Stimulated activated CD8-positive, alpha-beta memory T cell treated with anti-CD3 and anti-CD28 coated beads, Interleukin-2, amount 100 ng/mL, for 1 hour (primary cell): ENCODE results near the gene PSMD14.

ENCODE experiments used
- DNase-seq, 2 donors: peaks; one replicate each; pipeline ENCODE4 v3.0.0-alpha.2; 2020; ENCODE audit warnings: low read depth in 2 of 2

The PSMD14 gene

DNA sequence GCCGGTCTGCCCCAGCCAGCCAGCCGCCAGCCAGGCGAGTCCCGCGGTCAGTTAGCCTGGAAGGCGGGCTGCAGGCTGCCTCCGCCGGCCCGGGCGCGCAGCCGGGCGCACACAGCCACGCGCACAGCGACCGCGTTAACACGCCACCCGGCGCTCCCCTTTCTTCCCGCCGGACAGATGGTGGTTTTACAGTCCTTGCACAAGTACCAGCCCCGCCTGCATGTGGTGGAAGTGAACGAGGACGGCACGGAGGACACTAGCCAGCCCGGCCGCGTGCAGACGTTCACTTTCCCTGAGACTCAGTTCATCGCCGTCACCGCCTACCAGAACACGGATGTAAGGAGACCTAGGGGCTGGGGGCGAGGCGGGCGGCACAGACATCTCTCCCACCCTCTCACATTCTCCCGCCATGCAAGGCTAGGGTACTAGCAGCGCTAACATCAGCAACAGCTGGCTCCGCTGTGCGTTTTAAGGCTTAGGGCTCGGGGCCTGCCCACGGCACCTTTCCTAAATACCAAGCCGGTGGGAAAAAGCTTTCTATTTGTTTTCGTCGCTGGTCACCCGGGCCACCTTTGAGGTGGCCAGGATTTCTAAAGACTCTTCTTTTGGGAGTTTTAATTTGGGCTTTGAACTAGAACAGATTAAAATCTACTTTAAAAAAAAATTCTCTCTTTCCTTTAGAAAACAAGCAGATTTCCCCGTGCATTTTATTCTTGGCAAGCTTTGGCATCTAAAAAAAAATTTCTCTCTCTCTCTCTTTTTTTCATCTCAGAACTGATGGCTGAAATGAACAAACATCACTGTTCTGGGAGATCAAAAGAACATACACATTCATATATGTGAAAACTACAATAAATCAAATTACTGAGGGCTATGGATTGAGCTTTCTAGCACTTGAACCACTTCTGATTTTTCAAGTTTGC is 110.8 kb downstream of the PSMD14 start:
- DNase-seq = no peak

DNA sequence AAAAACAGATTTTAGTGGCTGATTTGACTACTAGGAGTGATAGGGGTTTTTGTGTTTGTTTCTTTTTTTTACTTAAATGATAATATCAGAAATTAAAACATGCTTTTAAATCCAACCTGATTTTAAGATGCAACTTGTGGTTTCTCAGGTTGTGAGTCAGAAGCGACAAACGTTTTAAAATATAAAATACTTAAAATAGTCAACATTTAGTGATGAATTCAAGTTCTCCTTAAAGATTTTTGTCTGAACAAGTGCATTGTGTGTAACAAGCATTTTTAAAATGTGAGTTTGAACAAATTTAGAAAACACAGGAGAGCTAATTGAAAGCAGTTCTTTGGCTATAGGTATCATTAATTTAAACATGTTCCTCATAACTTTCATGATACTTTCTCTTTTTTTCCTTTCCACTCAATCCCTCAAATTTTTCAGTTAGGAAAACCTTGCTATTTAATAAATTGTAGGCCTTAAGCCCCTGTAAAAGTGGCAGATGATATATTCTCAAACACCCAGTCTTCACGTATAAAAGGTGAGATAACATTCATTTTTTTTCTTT is 111.5 kb downstream of the PSMD14 start:
- DNase-seq = no peak

DNA sequence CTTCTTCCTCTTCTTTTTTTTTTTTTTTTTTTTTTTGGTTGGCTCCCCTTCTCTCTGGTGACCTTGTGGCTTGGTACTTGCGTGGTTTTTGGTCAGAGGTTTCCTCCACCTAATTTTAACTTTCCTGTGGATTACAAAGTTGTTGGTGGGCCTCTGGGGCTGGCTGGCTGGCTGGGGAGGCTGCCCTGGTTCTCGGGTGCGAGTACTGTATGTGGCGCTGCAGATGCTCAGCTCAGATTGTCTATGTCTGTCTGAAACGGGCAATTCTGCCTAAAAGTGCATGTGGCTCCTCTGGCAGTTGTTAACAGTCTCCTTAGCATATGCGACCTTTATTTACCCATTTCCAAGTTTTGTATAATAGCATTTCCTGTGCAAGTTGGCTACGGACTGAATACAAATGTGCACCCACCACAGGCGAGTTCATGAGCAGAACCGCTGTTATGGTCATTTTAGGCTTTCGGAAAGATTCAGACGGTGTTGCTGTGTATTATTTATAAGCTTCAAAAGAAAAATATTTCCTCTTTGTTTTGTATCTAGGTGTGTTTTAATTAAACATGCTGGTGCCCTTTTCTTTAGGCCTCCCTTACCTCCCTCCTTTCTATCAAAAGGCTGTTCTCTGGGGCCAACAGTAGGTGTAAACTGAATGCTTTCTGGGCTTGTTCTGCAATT is 112.3 kb downstream of the PSMD14 start:
- DNase-seq = no peak

DNA sequence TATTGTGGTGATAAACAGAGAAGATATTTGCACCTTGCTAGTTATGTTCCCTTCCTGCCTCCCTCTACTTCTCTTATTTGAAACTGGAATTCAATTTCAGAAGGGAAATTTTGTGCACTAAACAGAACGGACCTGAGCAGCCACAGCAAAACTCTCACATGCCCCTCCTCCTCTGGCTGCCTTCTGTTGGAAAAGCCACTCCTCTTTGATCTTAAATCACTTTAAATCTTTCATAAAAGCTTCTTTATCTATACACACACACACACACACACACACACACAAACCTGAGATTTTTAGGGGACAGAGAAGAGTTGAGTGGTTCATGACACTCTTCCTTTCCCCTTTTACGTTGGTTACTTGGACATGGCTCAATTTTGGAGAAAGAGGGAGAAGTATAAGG is 113.5 kb downstream of the PSMD14 start:
- DNase-seq = no peak

DNA sequence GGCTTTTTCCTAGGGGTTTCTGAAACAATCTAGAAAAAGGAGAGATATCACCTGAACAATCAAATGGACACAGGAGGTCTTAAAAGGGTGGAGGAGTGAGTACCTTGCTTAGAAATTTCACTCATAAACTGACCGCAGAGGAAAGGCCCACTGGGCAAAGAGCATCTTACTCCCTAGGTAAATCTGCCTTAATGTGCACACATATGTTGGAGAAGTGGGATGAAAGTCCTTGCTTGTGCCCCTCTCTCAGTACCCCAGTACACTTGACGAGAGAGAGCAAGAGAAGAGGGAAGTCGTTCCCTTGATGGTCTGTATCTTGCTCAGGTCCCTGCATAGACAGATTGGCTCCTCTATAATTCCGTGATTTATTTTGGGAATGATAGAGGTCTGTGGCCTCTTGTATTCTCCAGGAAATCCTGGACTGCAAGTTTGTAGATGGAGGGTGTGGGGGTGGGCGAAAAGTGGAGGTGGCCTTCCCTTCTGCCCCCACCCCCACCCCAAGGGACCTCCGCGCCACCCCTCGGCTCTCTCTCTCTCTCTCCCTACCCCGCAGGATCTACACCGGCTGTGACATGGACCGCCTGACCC is 114.7 kb downstream of the PSMD14 start:
- DNase-seq = no peak

DNA sequence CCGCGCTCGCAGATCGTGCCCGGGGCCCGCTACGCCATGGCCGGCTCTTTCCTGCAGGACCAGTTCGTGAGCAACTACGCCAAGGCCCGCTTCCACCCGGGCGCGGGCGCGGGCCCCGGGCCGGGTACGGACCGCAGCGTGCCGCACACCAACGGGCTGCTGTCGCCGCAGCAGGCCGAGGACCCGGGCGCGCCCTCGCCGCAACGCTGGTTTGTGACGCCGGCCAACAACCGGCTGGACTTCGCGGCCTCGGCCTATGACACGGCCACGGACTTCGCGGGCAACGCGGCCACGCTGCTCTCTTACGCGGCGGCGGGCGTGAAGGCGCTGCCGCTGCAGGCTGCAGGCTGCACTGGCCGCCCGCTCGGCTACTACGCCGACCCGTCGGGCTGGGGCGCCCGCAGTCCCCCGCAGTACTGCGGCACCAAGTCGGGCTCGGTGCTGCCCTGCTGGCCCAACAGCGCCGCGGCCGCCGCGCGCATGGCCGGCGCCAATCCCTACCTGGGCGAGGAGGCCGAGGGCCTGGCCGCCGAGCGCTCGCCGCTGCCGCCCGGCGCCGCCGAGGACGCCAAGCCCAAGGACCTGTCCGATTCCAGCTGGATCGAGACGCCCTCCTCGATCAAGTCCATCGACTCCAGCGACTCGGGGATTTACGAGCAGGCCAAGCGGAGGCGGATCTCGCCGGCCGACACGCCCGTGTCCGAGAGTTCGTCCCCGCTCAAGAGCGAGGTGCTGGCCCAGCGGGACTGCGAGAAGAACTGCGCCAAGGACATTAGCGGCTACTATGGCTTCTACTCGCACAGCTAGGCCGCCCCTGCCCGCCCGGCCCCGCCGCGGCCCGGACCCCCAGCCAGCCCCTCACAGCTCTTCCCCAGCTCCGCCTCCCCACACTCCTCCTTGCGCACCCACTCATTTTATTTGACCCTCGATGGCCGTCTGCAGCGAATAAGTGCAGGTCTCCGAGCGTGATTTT is 115.5 kb downstream of the PSMD14 start:
- DNase-seq = no peak

DNA sequence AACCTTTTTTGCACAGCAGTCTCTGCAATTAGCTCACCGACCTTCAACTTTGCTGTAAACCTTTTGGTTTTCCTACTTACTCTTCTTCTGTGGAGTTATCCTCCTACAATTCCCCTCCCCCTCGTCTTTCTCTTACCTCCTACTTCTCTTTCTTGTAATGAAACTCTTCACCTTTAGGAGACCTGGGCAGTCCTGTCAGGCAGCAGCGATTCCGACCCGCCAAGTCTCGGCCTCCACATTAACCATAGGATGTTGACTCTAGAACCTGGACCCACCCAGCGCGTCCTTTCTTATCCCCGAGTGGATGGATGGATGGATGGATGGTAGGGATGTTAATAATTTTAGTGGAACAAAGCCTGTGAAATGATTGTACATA is 116.2 kb downstream of the PSMD14 start:
- no peak for DNase-seq

DNA sequence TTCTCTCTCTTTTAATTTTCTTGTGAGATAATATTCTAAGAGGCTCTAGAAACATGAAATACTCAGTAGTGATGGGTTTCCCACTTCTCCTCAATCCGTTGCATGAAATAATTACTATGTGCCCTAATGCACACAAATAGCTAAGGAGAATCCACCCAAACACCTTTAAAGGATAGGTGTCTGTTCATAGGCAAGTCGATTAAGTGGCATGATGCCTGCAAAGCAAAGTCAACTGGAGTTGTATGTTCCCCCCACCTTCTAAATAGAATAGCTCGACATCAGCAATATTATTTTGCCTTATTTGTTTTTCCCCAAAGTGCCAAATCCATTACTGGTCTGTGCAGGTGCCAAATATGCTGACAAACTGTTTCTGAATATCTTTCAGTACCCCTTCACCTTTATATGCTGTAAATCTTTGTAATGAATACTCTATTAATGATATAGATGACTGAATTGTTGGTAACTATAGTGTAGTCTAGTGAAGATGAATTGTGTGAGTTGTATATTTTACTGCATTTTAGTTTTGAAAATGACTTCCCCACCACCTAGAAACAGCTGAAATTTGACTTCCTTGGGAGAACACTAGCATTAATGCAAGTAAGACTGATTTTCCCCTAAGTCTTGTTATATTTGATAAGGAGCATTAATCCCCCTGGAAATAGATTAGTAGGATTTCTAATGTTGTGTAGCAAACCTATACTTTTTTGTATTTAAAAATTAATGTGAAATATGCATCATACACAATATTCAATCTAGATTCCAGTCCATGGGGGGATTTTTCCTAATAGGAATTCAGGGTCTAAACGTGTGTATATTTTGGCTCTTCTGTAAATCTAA is 116.9 kb downstream of the PSMD14 start:
- no peak for DNase-seq

DNA sequence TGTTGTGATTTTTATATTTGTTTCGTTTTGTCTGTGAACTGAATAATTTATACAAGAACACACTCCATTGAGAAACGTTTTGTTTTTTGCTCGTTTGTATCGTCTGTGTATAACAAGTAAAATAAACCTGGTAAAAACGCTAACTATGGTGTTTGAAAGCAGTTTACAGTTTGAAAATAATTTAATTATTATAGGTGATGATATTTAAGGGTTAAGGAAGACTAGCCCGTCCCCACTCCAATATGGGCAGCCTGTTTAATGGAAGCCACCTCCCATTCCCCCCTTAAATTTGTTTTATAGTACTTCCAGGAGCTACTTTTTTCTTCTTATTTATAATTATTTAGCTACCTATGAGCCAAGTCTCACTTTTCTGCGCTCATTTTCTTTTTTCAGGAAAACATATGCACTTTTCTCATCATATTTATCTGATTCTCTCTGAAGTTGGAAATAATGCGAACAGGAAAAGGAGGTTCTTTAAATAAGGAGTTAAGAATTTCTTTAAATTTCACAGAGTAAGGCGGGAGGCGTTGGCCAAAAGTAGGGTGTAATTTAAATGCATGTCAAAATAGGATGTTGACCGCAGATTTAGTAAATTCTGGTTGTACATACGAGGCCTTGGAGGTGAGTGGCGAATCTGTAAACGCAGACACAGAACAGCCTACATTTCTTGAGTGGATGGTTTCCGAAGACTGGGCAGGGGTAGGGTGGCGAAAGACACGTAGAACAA is 117.7 kb downstream of the PSMD14 start:
- no peak for DNase-seq

DNA sequence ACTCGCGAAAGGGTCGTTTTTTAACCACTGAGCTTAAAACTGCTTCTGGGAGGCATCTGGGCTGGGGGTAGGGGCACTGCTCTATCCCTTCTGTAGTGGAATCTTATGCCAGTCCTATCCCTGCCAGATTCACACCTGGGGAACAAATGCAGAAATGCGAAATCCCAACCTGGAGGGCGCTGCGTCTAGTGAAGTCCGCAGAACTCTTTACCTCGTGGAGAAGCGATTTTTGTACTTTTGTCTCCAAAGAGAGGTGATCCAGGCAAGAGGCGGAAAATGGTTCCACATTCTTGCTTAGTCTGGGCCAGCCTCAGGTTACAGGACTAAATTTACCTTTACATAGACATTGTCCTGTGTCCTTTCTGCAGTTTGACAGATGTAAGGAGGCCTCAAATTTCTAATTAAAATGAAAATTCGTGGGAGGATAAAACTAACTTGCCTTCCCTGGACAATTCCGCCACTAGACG is 118.3 kb downstream of the PSMD14 start:
- no peak for DNase-seq

DNA sequence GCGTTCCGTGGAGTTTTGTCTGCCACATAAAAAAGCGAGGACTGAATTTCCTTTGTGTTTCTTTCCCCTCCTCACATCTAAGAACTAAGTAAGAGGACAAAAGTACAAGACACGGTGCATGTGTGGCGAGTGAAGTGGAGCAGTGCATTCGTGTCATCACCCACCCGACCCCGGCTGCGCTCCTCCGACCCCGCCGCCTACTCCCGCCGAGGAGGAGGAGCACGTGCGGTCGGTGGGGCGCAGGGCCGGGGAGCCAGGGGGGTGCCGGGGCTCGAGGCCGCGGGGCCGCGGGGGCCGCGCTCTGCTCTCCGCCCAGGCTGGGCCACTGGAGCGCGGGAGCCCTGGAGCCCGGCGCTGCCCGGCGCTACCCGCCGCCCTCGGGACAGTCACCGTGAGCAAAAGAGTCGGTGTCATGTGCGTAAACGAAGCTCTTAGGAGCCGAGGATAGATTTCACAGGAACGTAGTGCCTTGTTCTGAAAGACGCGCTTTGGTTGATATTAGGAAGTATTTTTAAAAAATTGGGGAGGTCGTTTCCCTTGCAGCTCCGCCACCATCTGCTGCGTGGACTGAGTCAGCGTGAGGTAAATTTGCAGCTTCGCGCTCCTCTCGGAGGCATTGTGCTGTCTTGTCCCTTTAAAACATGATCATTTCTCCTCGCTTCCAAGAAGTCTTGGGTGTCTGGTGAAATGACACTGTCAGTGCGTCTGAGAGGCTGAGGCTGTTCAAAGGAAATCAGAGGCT is 118.9 kb downstream of the PSMD14 start:
- DNase-seq = no peak

DNA sequence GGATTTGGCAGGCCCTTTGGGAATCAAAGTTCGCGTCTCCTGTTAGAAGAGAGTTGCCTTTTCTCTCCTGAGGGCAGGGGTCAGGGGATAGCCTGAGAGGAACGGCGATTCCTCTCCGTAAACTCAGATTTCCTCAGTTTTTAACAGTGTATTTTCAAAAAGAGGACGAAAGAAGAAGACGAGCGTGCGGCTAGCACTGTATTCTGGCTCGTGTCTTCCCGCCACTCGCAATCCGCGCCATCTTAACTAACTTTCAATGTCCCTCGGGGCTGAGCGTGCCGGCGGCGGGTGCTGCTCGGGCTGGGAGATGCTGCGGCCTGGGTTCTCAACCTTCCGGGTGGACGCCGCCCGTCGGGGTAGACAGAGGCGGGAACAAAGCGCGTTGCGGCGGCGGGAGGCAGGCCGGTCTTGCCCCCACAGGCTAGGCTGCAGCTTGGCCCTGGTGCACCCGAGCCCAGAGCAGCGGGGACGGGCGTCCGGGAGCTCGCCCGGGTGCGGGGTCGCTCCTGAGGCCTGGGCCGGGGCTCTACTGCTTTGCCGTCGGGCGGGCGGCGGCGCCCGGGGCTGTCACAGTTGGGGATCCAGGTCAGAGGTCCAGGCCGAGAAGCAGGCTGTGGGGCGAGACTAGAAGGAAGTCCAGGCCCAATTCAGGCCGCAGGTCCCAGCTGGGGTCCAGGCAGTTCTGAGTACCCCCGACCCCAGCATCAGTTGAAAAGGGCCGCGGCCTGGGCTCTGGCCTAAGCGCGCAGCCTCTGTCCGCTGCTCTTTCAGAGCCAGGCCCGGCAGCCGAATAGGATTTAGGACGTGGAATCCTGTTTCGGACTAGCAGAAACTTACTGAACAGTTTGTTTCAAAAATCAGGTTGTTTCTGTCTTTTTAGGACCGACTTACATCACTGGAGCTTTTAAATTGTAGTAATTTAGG is 119.7 kb downstream of the PSMD14 start:
- no peak for DNase-seq

DNA sequence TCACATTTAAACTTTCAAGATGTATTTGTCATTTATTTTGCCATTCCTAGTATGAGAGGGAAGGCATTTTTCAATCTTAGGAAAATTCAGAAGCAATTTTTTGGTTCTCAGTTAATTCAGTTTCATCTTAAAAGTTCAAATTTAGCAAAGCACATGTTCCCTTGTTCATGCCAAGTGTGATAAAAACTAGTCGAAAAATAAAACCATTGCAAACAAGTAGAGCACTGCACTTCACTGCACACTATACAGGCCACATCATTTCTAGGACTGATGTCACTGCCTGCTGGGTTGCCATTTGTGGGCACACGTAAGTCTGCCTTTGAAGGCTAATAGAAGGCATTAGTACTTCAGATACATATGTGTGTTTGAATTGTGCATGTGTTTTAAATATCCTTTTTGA is 122.2 kb downstream of the PSMD14 start:
- no peak for DNase-seq

DNA sequence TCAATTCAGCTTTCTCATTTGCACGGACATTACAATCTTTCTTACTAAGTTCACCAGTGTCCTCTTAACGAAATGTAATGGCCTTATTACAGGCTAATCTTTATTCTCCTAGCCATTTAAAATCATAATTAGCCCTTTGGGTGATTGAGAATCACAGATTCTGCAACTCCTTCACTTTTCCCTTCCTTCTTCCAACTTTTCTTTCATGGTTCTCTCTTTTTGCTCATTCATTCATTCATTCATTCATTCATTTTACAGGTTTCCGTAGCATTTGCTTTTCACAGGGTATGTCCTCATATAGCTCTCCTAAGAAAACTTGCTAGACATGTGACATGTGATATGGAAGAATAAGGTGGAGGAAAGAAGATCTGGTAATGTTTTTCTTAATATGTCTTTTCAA is 123.9 kb downstream of the PSMD14 start:
- no peak for DNase-seq

DNA sequence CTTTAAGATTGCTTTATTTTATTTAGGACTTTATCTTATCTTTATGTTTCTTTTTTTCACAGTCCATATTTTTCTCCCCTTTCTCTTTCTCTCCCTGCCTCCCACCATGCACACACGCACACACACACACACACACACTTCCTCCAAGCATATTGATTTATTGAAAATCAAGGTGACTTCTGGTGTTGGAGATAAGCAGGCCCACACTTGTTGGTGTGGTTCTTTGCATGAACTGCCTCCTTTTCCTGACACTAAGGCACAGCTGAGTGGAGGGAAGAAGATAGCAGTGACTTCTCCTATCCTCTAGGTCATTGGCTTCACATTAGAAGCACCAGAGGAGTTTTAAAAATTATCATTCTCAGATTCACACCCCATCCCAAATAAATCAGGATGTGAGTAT is 125.9 kb downstream of the PSMD14 start:
- DNase-seq = no peak

DNA sequence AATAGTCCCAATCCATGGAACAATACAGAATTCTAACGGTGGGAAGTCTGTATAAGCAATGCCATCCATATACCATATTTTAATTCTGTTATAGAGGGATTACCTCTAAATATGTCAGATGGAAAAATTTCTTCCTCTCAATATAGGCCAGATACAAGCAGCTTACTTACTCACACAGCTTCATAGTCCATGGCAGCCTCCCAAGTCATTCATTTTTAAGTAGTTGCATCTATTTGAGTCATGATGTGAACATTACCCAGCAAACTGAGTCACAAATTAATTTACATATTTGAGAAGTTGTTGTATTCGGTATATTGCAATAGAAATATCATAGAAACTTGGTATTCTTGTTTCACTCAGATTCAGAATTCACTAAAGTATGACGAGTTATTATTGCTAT is 128.2 kb downstream of the PSMD14 start:
- DNase-seq = no peak

DNA sequence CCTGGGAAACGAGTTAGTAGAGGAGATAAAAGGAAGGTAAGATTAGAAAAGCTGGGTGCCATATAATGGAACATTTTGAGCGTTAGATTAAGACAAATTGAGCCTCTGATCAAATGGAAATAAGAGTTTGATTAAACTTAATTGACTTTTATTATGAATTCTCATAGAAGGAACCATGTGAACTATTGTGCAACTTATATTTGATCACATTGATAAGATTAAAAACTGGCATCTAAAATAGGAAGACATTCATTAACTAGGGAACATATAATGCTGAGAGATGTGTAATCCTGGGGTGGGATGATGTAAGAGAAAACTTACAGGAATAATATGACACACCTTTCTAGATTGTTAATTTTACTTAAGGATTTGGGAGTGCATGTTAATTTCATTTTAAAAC is 130.4 kb downstream of the PSMD14 start:
- DNase-seq = no peak

DNA sequence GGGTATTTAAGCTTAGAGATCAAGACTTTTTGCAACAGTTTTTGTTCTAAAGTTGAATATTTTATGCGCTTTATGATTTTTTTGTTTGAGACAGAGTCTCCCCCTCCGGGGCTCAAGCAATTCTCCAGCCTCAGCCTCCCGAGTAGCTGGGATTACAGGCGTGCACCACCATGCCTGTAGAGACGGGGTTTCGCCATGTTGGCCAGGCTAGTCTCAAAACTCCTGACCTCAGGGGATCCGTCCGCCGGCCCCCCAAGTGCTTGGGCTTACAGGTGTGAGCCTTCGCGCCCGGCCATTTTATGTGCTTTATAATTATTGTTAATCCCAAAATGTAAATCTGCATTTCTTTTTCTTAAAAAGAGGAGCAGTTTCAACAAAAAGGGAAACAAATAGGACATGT is 136.9 kb downstream of the PSMD14 start:
- DNase-seq = no peak
